ENCODE results near the gene RAPGEF5. TPM values are rescaled to one million over a fixed set of nuclear protein-coding genes. Genes with fewer than 3 reads are reported as not detected.

The RAPGEF5 gene
- total RNA-seq, 1 donor = 1.1 TPM

- Histone ChIP-seq H3K27ac (ENCODE audit: low read depth, low read length) (no peak overlapping the region), H3K36me3 (ENCODE audit: insufficient read depth, low read length) (no peaks in the 10 kb centered on the region), H3K4me2 (ENCODE audit: insufficient read depth, low read length) (no peak overlapping the region), H3K4me3 (ENCODE audit: insufficient read depth, low read length) (no peak overlapping the region), H4K20me1 (ENCODE audit: insufficient read depth, low read length) (no peaks in the 10 kb centered on the region), H3K79me2 (ENCODE audit: insufficient read depth, low read length) (no peaks in the 10 kb centered on the region), H3K9me3 (ENCODE audit: low read depth, low read length) (no peaks in the 10 kb centered on the region), H2AFZ (ENCODE audit: low read length) (no peak overlapping the region), H3K27me3 (ENCODE audit: insufficient read depth, low read length) (no peaks in the 10 kb centered on the region), H3K4me1 (ENCODE audit: insufficient read depth, low read length) (no peaks in the 10 kb centered on the region)
- TF ChIP-seq CTCF (IDR thresholded peaks at IDR 0.05; ENCODE audit: extremely low read depth, low read depth, low read length) = no peak
- no peak for DNase-seq (ENCODE audit: insufficient read length, low spot score, missing footprints)
These were observed 23.4 kb upstream of the RAPGEF5 start for GRCh38 chr7:22380333-22380732.

GRCh38 chr7:22378199-22378980 lies 21.4 kb upstream of the RAPGEF5 start:
- Histone ChIP-seq H4K20me1 (ENCODE audit: insufficient read depth, low read length) (no peaks in the 10 kb centered on the region), H2AFZ (ENCODE audit: low read length) (no peak overlapping the region), H3K27me3 (ENCODE audit: insufficient read depth, low read length) (no peaks in the 10 kb centered on the region), H3K4me2 (ENCODE audit: insufficient read depth, low read length) (no peak overlapping the region), H3K4me1 (ENCODE audit: insufficient read depth, low read length) (no peaks in the 10 kb centered on the region), H3K36me3 (ENCODE audit: insufficient read depth, low read length) (no peaks in the 10 kb centered on the region), H3K27ac (ENCODE audit: low read depth, low read length) (no peak overlapping the region), H3K9me3 (ENCODE audit: low read depth, low read length) (no peaks in the 10 kb centered on the region), H3K79me2 (ENCODE audit: insufficient read depth, low read length) (no peaks in the 10 kb centered on the region), H3K4me3 (ENCODE audit: insufficient read depth, low read length) (no peak overlapping the region)
- no peak for TF ChIP-seq CTCF (IDR thresholded peaks at IDR 0.05; ENCODE audit: extremely low read depth, low read depth, low read length)
- DNase-seq (ENCODE audit: insufficient read length, low spot score, missing footprints) = no peak

- TF ChIP-seq CTCF (IDR thresholded peaks at IDR 0.05; ENCODE audit: extremely low read depth, low read depth, low read length) = no peak
- H3K36me3 ChIP-seq (ENCODE audit: insufficient read depth, low read length) = no peaks in the 10 kb centered on the region
These were observed 20.7 kb upstream of the RAPGEF5 start for GRCh38 chr7:22377703-22378102.

GRCh38 chr7:22375359-22376048 lies 18.6 kb upstream of the RAPGEF5 start:
- DNase-seq (ENCODE audit: insufficient read length, low spot score, missing footprints) = no peak
- no peaks in the 10 kb centered on the region for H3K79me2 ChIP-seq (ENCODE audit: insufficient read depth, low read length)

More at GRCh38 chr7:22377703-22378102, 20.7 kb upstream of the RAPGEF5 start:
- H3K27ac ChIP-seq (ENCODE audit: low read depth, low read length) = no peak overlapping the region
- no peak overlapping the region for H3K4me2 ChIP-seq (ENCODE audit: insufficient read depth, low read length)
- H3K4me3 ChIP-seq (ENCODE audit: insufficient read depth, low read length) = no peak overlapping the region
- no peak for DNase-seq (ENCODE audit: insufficient read length, low spot score, missing footprints)
- no peaks in the 10 kb centered on the region for H3K9me3 ChIP-seq (ENCODE audit: low read depth, low read length)
- H3K27me3 ChIP-seq (ENCODE audit: insufficient read depth, low read length) = no peaks in the 10 kb centered on the region
- no peak overlapping the region for H2AFZ ChIP-seq (ENCODE audit: low read length)
- H3K79me2 ChIP-seq (ENCODE audit: insufficient read depth, low read length) = no peaks in the 10 kb centered on the region
- H4K20me1 ChIP-seq (ENCODE audit: insufficient read depth, low read length) = no peaks in the 10 kb centered on the region
- H3K4me1 ChIP-seq (ENCODE audit: insufficient read depth, low read length) = no peaks in the 10 kb centered on the region

More at GRCh38 chr7:22375359-22376048, 18.6 kb upstream of the RAPGEF5 start:
- Histone ChIP-seq H3K36me3 (ENCODE audit: insufficient read depth, low read length) (no peaks in the 10 kb centered on the region), H3K4me2 (ENCODE audit: insufficient read depth, low read length) (no peak overlapping the region), H4K20me1 (ENCODE audit: insufficient read depth, low read length) (no peaks in the 10 kb centered on the region), H3K27me3 (ENCODE audit: insufficient read depth, low read length) (no peaks in the 10 kb centered on the region), H3K27ac (ENCODE audit: low read depth, low read length) (no peak overlapping the region), H3K4me1 (ENCODE audit: insufficient read depth, low read length) (no peaks in the 10 kb centered on the region), H2AFZ (ENCODE audit: low read length) (no peak overlapping the region), H3K4me3 (ENCODE audit: insufficient read depth, low read length) (no peak overlapping the region), H3K9me3 (ENCODE audit: low read depth, low read length) (no peaks in the 10 kb centered on the region)
- TF ChIP-seq CTCF (IDR thresholded peaks at IDR 0.05; ENCODE audit: extremely low read depth, low read depth, low read length) = no peak

All from osteoblast (primary cell).